ENCODE measurements around the gene GLDC. TPM values are rescaled to one million over a fixed set of nuclear protein-coding genes. Genes with fewer than 3 reads are reported as not detected.

The GLDC gene
- total RNA-seq, 1 experiment from 2014 or later: 5.1 TPM

DNA sequence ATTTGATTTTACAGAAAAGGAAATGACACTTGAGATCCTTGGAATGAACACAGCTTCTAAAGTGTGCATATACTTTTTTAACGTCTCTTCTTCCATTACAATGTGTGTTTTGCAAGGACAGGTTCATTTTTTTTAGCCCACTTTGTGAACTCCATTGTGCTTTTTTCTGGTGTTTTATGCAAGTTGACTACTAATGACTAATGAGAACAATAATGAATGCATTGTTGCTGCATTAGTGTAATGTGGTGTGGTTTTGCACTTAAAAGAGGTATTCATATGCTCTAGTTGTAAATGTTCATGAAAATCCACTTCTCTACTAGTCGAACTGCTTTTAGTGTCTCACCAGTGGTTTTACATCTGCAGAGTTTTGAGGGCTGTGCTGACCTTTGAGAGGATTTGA is 139.0 kb downstream of the GLDC start:
- intact Hi-C loops (cut with micrococcal nuclease; ENCODE audit: unreplicated experiment): loop anchor here (10.0 kb wide), 1 partner anchor 82 kb away; no protein-coding TSS in a partner anchor
- CTCF ChIA-PET: no interaction called here
- no peak for DNase-seq
- Mint-ChIP-seq H3K4me1 (ENCODE audit: low read depth, unreplicated experiment) (no peaks in the 10 kb centered on the region), H3K27me3 (ENCODE audit: unreplicated experiment) (no peaks in the 10 kb centered on the region), H3K9me3 (ENCODE audit: low read depth, unreplicated experiment) (no peaks in the 10 kb centered on the region), H3K4me3 (ENCODE audit: low read depth, unreplicated experiment) (no peak overlapping the region), H3K36me3 (ENCODE audit: insufficient read depth, unreplicated experiment) (peaks cover 5% of the 10 kb centered on the region), H3K27ac (ENCODE audit: unreplicated experiment) (no peak overlapping the region)
- TF ChIP-seq, protein P1, sequence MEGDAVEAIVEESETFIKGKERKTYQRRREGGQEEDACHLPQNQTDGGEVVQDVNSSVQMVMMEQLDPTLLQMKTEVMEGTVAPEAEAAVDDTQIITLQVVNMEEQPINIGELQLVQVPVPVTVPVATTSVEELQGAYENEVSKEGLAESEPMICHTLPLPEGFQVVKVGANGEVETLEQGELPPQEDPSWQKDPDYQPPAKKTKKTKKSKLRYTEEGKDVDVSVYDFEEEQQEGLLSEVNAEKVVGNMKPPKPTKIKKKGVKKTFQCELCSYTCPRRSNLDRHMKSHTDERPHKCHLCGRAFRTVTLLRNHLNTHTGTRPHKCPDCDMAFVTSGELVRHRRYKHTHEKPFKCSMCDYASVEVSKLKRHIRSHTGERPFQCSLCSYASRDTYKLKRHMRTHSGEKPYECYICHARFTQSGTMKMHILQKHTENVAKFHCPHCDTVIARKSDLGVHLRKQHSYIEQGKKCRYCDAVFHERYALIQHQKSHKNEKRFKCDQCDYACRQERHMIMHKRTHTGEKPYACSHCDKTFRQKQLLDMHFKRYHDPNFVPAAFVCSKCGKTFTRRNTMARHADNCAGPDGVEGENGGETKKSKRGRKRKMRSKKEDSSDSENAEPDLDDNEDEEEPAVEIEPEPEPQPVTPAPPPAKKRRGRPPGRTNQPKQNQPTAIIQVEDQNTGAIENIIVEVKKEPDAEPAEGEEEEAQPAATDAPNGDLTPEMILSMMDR (IDR thresholded peaks at IDR 0.05; ENCODE audit: unreplicated experiment): no peak
- BruUV-seq (replicated peaks): TSS peak; percentile 24

DNA sequence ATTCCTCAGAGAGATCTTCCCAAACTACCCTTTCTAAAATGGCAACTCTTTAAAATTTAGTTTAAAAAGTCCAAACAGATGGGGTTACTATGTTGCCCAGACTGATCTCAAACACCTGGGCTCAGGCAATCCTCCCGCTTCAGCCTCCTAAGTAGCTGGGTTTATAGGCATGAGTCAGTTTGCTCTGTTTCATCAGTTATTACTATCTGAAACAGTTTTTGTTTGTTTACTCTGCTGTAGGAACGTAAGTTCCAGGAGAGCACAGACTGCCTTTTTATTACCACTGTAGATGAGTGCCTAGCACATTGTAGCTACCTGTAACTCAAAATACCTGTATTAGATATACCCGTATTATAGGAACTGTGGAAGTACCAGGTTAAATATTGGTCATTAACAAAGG is 143.1 kb downstream of the GLDC start:
- no peak for DNase-seq
- Mint-ChIP-seq H3K4me3 (ENCODE audit: low read depth, unreplicated experiment) (no peak overlapping the region), H3K4me1 (ENCODE audit: low read depth, unreplicated experiment) (no peaks in the 10 kb centered on the region), H3K27ac (ENCODE audit: unreplicated experiment) (no peak overlapping the region), H3K9me3 (ENCODE audit: low read depth, unreplicated experiment) (no peaks in the 10 kb centered on the region), H3K36me3 (ENCODE audit: insufficient read depth, unreplicated experiment) (peaks cover 5% of the 10 kb centered on the region), H3K27me3 (ENCODE audit: unreplicated experiment) (no peaks in the 10 kb centered on the region)
- TF ChIP-seq, protein P1 (IDR thresholded peaks at IDR 0.05; ENCODE audit: unreplicated experiment): no peak
- CTCF ChIA-PET: no interaction called here
- intact Hi-C loops (cut with micrococcal nuclease; ENCODE audit: unreplicated experiment): loop anchor here (10.0 kb wide), 1 partner anchor 78 kb away; no protein-coding TSS in a partner anchor
- BruUV-seq (replicated peaks): no TSS peak

DNA sequence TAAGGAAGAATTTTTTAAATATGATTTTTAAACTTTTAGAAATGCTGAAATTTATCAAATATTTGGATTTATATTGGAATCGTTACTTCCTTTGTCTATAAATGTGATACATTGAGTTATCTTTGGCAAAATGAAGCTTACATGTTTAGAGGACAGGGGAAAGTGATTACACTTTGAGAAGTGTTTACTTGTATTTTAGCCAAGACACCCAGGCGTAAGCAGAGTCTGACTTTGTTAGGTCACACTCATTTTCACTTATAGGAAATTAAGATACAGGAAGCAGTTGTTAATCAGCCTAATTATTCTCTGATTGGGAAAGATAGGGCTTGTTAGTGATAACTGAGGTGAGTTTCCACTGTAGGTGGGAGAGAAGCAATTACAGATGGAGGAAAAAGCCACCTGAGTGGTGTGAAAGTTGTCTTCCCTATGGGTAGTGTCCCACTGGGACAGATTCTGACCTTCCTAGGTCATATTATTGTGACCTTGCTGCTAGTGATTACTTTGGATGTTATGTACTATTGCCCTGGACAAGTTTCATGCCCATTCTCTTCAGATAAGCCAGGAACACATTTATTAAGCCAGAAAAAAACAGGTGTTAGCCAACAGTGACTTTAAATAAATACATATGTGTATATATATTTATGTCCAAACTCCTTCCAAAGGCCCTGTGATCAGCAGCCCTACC is 143.9 kb downstream of the GLDC start:
- no peak for DNase-seq
- Mint-ChIP-seq H3K36me3 (ENCODE audit: insufficient read depth, unreplicated experiment) (peaks cover 9% of the 10 kb centered on the region), H3K9me3 (ENCODE audit: low read depth, unreplicated experiment) (no peaks in the 10 kb centered on the region), H3K4me1 (ENCODE audit: low read depth, unreplicated experiment) (no peaks in the 10 kb centered on the region), H3K27me3 (ENCODE audit: unreplicated experiment) (no peaks in the 10 kb centered on the region), H3K4me3 (ENCODE audit: low read depth, unreplicated experiment) (no peak overlapping the region), H3K27ac (ENCODE audit: unreplicated experiment) (no peak overlapping the region)
- CTCF ChIA-PET: no interaction called here
- BruUV-seq (replicated peaks): no TSS peak
- intact Hi-C loops (cut with micrococcal nuclease; ENCODE audit: unreplicated experiment): loop anchor here (10.0 kb wide), 1 partner anchor 77 kb away; no protein-coding TSS in a partner anchor
- TF ChIP-seq, protein P1 (IDR thresholded peaks at IDR 0.05; ENCODE audit: unreplicated experiment): no peak

DNA sequence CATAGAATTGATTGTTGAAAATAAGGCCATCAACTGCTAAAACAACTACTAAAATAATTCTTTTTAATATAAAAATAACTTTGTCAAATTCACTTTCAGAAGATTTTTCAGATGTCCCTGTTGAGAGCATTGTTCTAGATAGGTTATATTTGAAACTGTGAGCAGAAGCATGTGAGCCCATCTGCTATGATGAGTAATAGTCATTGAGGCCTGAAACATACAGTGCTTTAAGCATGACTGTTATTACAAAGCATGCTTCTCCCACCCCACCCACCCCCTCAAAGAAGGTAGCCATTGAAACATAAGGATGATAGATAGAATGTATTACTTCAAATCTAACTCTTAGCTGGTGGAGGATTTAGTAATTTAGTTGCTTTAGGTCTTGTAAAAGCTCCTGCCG is 146.5 kb downstream of the GLDC start:
- CTCF ChIA-PET: no interaction called here
- Mint-ChIP-seq H3K9me3 (ENCODE audit: low read depth, unreplicated experiment) (no peaks in the 10 kb centered on the region), H3K4me3 (ENCODE audit: low read depth, unreplicated experiment) (no peak overlapping the region), H3K36me3 (ENCODE audit: insufficient read depth, unreplicated experiment) (peaks cover 4% of the 10 kb centered on the region), H3K4me1 (ENCODE audit: low read depth, unreplicated experiment) (no peaks in the 10 kb centered on the region), H3K27me3 (ENCODE audit: unreplicated experiment) (no peaks in the 10 kb centered on the region), H3K27ac (ENCODE audit: unreplicated experiment) (peak overlapping the region; percentile 50)
- DNase-seq: no peak
- BruUV-seq (replicated peaks): no TSS peak
- TF ChIP-seq, protein P1 (IDR thresholded peaks at IDR 0.05; ENCODE audit: unreplicated experiment): no peak
- intact Hi-C loops (cut with micrococcal nuclease; ENCODE audit: unreplicated experiment): no loop called here
